ENCODE measurements around the gene CRYL1. TPM values are rescaled to one million over a fixed set of nuclear protein-coding genes. Genes with fewer than 3 reads are reported as not detected.

CRYL1 gene
- total RNA-seq, 1 experiment from 2014 or later: 26.5 TPM

DNA sequence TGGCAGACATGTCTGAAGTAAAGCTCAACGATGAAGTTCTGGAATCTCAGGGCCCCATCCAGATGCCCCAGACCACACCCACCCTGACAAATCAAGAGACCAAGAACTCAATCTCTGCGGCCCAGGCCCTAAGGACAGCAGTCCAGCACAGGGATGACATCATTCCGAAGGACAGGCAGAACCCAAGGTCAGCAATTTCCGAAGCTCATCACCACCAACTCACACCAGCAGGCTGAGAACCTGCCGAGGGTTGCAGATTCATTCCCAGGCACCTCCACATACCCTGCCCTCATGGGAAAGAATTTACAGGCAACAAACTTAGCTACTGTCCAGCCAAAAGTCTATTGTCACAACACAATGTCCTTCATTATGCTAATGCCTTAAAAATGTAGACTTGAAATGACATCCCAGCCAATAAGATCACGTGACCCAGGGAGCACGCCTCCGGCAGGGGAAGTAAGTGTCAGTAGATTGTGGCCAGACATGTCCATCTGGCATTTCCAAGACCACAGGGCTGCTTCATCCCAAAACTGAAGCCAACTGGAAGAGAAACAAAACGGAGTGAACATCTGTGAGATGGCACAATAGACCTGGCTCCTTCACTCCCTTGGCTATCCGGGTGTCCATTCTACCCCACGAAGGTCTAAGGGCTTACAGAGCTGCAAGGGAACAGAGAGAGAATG lies 98.8 kb downstream of the CRYL1 start:
- DNase-seq (ENCODE audit: low read depth, low spot score): no peak
- H3K27ac ChIP-seq (ENCODE audit: low read depth, low read length): no peak overlapping the region
- RAD21 ChIA-PET (ENCODE audit: low non-redundant PET in 1 of 2, low total read pairs in 2 of 2, uncharacterized antibody in 2 of 2, unreplicated experiment in 2 of 2): no interaction called here
- TF ChIP-seq CBX3 (IDR thresholded peaks at IDR 0.05; ENCODE audit: low read depth) (no peak), REST (IDR thresholded peaks at IDR 0.05; ENCODE audit: low read depth) (no peak), ZFX (IDR thresholded peaks at IDR 0.05) (no peak)
- BruUV-seq (replicated peaks): no TSS peak
- no peak overlapping the region for H3K4me2 ChIP-seq (ENCODE audit: low read length)
- H3K4me1 ChIP-seq (ENCODE audit: control insufficient read depth in 1 of 2, insufficient read depth in 2 of 2, low read length in 2 of 2): peaks cover 0 to 4% of the 10 kb centered on the region in 2 experiments; a peak in 1 of 4 replicates
- CTCF ChIA-PET: interaction anchor here (1.3 kb wide), 1 partner anchor 69 kb away, joined by 3 read pairs; no protein-coding TSS in a partner anchor
- H4K20me1 ChIP-seq (ENCODE audit: insufficient read depth): no peaks in the 10 kb centered on the region
- ATAC-seq: no peak
- no peaks in the 10 kb centered on the region for H3K9me3 ChIP-seq (ENCODE audit: control insufficient read depth in 1 of 2, insufficient read depth in 1 of 2, low read depth in 1 of 2, low read length in 2 of 2)
- POLR2A ChIA-PET: no interaction called here
- no peak overlapping the region for H3K9ac ChIP-seq (ENCODE audit: low read length)
- intact Hi-C loops (cut with micrococcal nuclease): loop anchor here (10.0 kb wide), 1 partner anchor 232 kb away; the partner anchor contains the start of gene GJB2
- H3K27me3 ChIP-seq (ENCODE audit: insufficient read depth, low read length): no peaks in the 10 kb centered on the region
- H3K36me3 ChIP-seq (ENCODE audit: control insufficient read depth in 1 of 2, insufficient read depth in 2 of 2, low read length in 2 of 2): no peaks in the 10 kb centered on the region
- H3K79me2 ChIP-seq (ENCODE audit: insufficient read depth, low read length): no peaks in the 10 kb centered on the region
- H3K9me2 ChIP-seq (ENCODE audit: insufficient read depth): no peaks in the 10 kb centered on the region
- no peak overlapping the region for H3K4me3 ChIP-seq (replicated peaks in 1 of 2; ENCODE audit: low read depth in 1 of 2, low read length in 2 of 2)
- no peak overlapping the region for H2AFZ ChIP-seq (ENCODE audit: low read depth, low read length, poor library complexity, severe bottlenecking)

DNA sequence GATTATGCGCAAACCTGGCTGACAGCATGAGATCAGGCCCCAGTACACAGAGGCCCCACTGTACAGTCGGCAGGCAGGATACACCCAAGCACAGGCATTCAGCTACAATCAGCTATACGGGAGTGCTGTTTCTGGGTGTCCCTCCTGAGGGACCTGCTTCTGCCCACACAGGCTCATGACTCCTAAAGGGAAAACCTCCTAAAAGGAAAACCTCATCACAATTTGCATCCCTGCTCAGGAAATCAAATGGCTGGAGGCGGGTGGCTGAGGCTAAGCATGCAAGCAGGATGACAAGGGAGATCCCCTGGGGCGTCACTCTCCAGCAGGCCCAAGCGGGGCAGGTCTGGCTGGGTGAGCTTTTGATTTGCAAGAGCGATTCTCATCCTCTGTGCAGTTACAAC lies 99.8 kb downstream of the CRYL1 start:
- ATAC-seq: no peak
- H3K4me1 ChIP-seq (ENCODE audit: control insufficient read depth in 1 of 2, insufficient read depth in 2 of 2, low read length in 2 of 2): peaks cover 7 to 11% of the 10 kb centered on the region in 2 experiments
- CTCF ChIA-PET: interaction anchor here (1.3 kb wide), 1 partner anchor 70 kb away, joined by 3 read pairs; no protein-coding TSS in a partner anchor
- no peak overlapping the region for H3K4me2 ChIP-seq (ENCODE audit: low read length)
- H3K9me3 ChIP-seq (ENCODE audit: control insufficient read depth in 1 of 2, insufficient read depth in 1 of 2, low read depth in 1 of 2, low read length in 2 of 2): no peaks in the 10 kb centered on the region
- H3K79me2 ChIP-seq (ENCODE audit: insufficient read depth, low read length): no peaks in the 10 kb centered on the region
- no peak for DNase-seq (ENCODE audit: low read depth, low spot score)
- RAD21 ChIA-PET (ENCODE audit: low non-redundant PET in 1 of 2, low total read pairs in 2 of 2, uncharacterized antibody in 2 of 2, unreplicated experiment in 2 of 2): no interaction called here
- no peaks in the 10 kb centered on the region for H4K20me1 ChIP-seq (ENCODE audit: insufficient read depth)
- H3K27ac ChIP-seq (ENCODE audit: low read depth, low read length): no peak overlapping the region
- TF ChIP-seq EGR1 (IDR thresholded peaks at IDR 0.05; ENCODE audit: low read depth): no peak
- no peak for TF ChIP-seq ELF1 (IDR thresholded peaks at IDR 0.05; ENCODE audit: borderline replicate concordance, low read depth)
- TF ChIP-seq, protein P1, sequence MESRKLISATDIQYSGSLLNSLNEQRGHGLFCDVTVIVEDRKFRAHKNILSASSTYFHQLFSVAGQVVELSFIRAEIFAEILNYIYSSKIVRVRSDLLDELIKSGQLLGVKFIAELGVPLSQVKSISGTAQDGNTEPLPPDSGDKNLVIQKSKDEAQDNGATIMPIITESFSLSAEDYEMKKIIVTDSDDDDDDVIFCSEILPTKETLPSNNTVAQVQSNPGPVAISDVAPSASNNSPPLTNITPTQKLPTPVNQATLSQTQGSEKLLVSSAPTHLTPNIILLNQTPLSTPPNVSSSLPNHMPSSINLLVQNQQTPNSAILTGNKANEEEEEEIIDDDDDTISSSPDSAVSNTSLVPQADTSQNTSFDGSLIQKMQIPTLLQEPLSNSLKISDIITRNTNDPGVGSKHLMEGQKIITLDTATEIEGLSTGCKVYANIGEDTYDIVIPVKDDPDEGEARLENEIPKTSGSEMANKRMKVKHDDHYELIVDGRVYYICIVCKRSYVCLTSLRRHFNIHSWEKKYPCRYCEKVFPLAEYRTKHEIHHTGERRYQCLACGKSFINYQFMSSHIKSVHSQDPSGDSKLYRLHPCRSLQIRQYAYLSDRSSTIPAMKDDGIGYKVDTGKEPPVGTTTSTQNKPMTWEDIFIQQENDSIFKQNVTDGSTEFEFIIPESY (IDR thresholded peaks at IDR 0.05; ENCODE audit: extremely low read depth, insufficient replicate concordance, low read length): no peak
- no peak for TF ChIP-seq MAX (IDR thresholded peaks at IDR 0.05)
- TF ChIP-seq YY1 (IDR thresholded peaks at IDR 0.05; ENCODE audit: extremely low read depth, insufficient replicate concordance, low read depth, low read length): no peak
- H3K4me3 ChIP-seq (replicated peaks in 1 of 2; ENCODE audit: low read depth in 1 of 2, low read length in 2 of 2): no peak overlapping the region
- H2AFZ ChIP-seq (ENCODE audit: low read depth, low read length, poor library complexity, severe bottlenecking): no peak overlapping the region
- POLR2A ChIA-PET: no interaction called here
- H3K36me3 ChIP-seq (ENCODE audit: control insufficient read depth in 1 of 2, insufficient read depth in 2 of 2, low read length in 2 of 2): no peaks in the 10 kb centered on the region
- H3K9me2 ChIP-seq (ENCODE audit: insufficient read depth): no peaks in the 10 kb centered on the region
- no peaks in the 10 kb centered on the region for H3K27me3 ChIP-seq (ENCODE audit: insufficient read depth, low read length)
- intact Hi-C loops (cut with micrococcal nuclease): loop anchor here (10.0 kb wide), 1 partner anchor 231 kb away; the partner anchor contains the start of gene GJB2
- no peak overlapping the region for H3K9ac ChIP-seq (ENCODE audit: low read length)
- no TSS peak for BruUV-seq (replicated peaks)

Data from HCT116 (cell line).